NK-92 (cell line): ENCODE data around the gene NRGN.

ENCODE experiments used
- DNase-seq: peaks from one replicate; lab custom pipeline; 2025; ENCODE audit not compliant: unreplicated experiment; lab: John Stamatoyannopoulos, UW

NRGN gene

DNA sequence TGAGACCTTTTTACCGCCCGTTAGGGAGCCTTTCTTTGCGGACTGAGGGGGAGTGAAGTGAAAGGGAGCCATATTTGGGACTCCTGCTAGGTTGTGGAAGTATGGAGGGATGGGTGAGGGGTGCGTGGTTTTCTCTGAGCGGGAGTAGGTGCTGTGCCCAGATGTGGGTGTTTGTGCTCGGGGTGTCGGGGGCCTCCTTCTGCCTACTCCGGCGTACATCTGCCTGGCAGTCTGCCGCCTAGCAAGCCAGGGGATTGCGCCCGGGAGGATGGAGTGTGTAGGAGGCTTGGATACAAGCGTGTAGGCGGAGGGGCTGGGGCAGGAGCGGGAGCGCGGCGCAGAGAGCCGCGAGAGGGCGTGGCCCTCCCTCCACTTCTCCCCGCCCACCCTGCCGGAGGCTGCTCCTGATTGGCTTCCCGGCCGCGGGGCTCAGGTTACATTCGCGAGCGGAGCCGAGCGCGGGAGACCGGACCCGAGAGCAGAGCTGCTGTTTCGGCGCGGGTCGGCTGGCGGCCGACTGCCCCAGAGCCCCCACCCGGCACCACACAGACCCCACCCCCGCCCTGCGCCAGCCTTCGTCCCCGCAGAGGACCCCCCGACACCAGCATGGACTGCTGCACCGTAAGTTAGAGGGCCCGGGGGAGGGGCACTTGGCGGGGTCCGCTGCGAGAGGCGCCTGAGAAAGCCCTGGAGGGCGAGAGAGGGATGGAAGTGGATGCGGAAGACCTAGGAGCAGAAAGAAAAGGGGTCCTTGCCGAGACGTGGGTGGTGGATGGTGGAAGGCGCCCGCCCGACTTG lies at the start of gene NRGN:
Gene NRGN, plus strand, starts transcription at position 464 of the 798 bp plus-strand sequence. Its CDS starts 143 bp downstream, at position 607.
- DNase-seq, result no peak

DNA sequence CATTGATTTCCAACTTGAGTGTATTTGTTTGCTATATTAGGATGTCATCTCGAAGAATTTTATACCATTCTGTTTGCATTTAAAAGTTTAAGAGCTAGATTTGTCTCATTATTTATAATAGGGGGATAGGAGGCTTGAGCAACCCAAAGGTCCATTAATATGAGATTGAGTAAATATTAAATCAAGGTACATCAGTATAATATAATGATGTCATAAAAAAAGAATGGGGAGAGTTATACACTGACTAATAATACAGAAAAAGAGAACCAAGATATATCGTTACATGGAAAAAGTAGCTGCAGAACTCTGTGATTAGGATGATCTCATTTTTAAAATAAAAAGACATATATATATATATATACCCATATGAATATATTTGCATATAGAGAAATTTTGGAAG lies 46.6 kb upstream of the NRGN start:
- DNase-seq, result no peak

DNA sequence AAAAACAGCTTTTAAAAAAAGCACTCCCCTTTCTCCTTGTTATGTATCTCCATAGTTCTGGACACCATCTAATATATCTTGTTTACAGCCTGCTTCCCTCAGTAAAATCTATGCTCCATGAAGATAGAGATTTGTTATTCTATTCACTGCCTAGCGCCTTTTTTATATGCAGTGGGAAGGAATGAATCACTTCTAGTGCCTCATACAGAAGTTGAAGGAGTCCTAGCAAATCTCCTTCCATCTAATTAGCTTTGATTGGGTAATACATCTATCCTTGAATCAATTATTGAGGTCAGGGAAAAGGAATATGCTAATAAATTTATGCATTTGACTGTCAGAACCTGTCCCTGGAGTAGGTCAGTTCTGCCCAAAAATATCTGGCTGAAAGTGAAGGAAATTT lies 40.2 kb upstream of the NRGN start:
- no peak for DNase-seq

DNA sequence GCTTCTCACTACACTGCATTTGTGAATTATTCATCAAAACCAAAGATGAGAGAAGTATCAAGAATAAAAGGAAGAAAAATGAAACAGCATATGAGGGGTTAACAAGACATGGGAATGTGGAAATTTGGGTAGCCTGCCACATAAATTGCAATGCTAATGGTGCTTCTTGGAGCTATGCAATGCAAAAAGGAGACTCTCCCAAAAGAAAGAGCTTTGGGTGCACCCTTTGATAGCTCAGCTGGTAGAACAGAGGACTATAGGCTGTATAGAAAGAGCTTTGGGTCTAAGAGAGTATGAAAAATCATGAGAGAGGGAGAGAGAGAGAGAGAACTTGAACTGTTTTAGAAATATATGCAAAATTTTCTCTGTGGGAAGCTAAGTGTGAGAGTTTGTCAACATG lies 39.7 kb upstream of the NRGN start:
- no peak for DNase-seq

DNA sequence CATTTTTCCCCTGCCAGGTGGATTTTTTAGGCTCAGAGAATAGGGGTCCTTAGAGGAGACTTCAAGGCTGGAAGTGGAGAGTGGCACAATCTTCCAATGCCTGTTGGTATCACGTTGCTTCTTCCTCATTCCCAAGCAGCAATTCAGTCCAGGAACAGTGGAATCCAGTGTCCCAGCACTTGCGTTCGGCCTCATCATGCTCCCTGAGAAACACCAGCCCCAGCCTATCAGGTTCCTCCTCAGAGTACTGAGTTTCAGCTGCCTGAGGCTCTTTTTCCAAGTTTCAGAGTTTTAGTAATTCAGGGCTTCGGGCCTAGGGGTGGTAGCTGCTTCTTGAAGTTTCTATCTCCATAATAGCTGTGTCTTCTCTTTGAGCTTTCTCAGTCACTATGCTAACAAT lies 31.9 kb upstream of the NRGN start:
- no peak for DNase-seq

DNA sequence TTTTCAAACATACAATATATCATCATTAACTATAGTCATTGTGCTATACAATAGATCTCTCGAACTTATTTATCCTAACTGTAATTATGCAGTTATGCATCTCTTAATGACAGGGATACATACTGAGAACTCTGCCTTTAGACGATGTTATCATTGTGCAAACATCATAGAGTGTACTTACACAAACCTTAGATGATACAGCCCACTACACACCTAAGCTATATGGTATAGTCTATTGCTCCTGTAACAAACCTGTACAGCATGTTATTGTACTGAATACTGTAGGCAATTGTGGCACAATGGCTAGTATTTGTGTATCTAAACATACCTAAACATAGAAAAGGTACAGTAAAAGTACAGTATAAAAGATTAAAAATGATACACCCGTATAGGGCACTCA lies 27.4 kb upstream of the NRGN start:
- no peak for DNase-seq

DNA sequence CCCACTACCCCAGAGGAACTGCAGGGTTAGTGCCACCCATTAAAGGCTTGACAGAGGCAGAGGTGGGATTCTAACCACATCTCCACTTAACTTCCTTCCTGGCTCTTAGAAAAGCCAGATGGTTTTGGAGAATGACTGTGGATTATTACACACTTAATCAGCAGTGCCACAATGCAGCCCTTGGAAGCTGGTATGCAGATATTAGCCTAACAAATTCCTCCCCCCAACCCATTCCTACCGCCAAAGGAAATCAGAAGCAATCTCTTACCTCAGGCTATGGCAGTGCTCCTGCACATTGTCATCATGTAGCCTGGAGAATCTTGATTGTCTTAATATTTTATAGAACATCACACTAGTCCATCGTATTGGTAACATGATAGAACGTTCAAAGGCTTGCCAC lies 23.2 kb upstream of the NRGN start:
- DNase-seq, result no peak

DNA sequence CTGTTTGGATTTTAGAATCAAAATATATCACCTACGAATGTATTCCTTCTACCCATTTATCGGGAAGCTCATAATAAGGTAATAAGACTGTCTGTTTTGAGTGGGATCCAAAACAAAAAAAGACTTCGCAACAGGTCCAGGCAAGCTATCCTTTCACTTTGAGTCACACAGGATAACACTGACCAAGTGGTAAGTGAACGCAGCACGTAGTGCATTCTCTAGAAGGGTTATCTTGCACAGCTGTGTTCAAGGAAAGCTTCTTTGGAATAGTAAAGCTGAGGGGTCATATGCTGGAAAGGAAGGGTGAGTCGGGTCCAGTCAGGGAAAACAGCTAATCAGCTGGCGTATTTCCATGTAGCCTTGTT lies 22.3 kb upstream of the NRGN start:
- DNase-seq, result no peak

DNA sequence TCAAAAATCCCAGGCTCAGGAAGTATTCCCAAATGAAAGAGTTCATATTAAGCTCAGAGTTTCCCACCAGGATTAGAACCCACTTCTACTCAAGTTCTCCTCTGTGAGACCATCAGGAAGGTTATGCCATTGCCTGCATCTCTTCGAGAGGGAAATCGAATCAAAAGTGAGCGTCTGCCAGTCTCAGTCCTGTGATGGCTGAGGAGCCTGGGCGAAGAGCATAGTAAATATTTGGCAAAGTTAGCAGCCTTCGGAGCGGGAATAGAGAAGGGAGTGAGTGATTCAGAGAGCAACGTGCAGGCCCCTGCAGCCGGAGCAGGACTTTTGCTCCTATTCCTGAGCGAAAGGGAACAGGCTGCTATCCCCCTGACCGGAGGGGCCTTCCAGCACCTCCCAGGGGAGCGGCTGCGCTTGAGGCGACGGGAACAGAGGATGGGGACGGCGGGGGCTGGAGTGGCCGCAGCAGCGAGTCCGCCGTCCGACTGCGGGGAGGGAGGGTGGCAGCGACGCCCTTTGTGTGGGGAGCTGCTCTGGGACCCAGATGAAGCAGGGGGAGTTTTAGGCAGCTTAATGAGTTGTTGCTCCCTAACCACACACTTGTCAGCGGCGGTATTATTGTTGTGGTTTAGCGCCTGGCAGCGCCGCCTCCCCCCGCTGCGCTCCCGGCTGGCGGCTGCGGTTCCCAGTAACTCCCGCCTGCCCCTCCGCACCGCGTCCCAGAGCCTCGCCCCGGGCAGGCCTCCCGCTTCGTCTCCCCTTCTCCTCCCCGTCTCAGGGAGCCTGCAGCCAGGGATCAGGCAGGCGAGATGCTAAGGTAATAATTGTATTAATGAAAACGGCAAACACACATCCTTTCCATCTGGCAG lies 21.7 kb upstream of the NRGN start:
- DNase-seq, result no peak

DNA sequence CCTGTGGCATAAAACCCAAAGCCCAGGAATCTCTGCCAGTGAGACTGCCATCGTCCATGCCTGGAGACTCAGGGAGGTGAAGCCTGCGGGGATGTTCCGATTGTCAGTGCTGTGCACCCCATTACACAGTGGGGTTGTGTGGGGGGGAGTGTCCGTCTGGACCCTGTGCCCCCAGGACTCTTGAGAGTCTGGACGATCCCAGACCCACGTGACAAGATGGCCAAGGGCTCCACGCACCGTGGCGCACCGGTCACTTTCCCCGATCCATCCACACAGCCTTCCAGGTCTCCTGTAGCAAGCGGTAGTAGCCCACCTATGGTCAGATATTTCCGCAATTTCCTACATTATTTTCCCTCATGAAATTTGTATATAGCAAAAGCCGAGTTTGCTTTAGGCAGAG lies 20.9 kb upstream of the NRGN start:
- no peak for DNase-seq

DNA sequence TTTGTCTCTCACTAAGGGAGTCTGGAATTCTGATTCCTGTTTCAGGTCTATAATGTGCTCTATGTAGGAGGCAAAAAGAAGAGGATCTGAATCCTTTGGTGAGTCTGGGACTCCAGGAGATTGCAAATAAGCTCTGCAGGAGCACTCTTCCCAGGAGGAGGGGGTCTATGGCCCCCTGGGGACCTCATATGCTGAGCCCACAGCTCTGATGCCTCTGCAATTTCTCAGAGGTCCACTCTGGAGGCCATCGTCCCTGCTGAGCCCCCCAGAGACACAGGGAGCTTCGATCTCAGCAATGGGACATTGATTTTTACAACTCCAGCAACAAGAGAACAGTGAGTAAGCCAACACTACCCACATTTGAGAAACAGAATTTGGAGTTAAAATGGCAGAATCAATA lies 20.2 kb upstream of the NRGN start:
- DNase-seq, result no peak

DNA sequence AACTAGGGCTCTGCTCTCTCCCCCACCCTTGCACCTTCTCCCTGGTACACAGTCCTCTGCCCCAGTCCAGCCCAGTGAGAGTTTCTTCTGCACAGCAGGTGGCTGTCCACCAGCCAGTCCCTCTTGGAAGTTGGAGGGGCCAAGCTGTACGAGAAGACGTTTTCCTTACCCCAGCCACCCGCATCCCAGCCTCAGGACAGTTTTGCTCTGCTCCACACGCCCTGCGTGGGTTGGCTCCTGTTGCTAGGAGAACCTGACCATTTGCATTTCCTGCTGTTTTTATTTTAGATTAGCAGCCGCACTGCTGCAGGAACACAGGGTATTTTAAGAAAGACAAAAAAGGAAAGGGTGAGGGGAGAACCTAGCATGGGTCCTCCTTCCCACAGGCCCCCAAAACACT lies 17.6 kb upstream of the NRGN start:
- DNase-seq, result no peak

DNA sequence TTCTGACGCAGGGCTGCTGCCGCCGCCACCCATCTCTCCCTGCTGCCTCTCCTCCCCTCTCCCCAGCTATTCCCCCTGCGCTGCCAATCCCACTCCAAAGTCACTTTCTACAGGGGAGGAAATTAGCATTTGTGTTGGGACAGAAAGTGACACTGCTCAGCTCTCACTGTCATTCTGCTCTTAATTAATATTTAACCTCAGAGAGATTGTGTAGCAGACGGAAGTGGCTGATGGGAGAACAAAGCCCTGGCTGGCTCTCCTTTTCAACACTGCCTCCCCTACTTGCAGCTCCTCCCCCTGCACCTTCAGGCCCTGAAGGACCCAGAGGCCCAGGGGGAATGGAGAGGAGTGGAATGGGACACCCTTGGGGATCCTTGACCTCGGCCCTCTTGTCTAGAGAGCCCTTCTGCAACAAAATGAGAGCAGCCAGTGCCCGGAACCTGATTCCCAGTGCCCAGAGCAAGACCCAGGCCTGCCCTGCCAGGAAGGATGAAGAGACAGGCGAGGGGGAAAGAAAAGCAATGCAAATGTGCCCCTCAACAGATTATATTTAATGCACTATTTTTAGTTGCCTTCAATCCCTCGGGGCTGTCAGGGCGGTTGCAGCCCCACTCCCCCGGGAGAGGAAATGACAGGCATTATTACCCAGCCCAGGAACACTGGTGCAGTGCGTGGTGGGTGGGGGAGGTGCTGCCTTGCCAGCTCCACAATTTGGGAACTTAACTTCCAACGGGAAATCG lies 14.6 kb upstream of the NRGN start:
- no peak for DNase-seq

DNA sequence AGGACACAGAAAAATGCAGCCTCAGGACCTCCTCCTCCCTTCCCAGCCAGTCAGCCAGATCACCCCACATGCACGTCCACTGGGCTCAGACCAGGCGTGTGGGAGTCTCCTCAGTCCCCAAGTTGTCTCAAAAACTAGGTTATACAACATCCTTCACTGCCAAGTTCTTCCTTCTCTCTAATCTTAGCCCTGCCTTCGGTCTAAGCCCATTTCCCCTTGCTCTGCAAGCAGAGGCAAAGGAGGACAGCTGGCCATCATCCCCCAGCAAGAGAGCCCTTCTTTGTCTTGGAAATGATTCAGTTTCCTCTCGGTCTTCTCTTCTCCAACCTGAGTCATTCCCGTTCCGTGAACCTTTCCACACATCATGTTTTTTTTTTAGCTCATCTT lies 14.0 kb upstream of the NRGN start:
- DNase-seq, result no peak

DNA sequence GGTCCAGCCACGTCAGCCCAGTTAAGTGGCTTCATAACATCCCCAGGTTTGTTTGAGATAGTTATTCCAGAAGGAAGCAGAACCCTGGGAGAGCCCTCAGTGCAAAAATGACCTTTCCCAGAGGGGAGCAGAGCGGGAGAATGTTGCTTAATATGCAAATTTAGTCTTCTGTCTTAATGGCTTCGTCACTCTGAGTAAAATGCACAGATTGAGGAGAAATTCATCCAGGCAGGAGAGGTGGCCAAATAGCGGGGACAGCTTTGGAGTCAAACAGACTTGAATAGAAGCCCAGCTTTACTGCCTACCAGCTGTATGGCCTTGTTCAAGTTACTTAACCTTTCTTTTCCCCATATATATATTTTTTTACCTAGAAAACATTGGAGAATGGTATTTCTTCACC lies 12.3 kb upstream of the NRGN start:
- DNase-seq, result no peak

DNA sequence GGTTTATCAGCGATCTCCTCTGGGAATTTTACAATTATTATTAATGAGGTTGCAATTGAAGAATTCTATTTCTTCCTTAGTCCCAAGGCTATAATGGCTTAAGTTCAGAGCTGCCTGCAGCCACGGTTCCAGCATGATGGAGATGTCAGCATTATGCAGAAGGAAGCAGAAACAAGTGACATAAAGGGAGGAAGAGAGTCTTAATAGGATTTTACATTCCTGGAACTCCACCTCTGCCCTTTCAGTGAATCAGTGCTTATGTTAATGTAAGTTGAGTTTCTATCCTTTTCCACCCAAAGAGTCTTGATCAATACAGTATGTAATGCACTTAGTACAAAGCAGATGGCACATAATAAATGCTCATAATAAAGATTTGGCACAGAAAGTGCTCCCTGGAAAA lies 11.6 kb upstream of the NRGN start:
- no peak for DNase-seq

DNA sequence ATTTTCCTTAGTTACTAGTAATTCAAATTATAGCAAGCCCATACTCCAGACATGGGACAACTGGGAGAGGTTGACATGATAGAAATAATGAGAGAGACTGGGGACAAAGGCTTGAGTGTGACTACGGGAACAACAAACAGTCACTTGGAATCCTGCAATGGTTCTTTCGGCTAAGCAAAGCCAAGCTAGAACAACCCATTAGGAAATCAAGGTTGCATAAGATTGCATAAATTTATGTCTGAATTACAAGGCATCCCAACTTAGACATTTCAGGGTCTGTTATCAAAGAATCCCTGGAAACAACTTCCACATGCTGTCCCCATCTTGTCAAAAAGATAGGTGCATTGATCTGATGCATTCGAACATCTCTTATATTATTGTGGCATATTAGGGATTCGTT lies 10.2 kb upstream of the NRGN start:
- DNase-seq, result no peak

DNA sequence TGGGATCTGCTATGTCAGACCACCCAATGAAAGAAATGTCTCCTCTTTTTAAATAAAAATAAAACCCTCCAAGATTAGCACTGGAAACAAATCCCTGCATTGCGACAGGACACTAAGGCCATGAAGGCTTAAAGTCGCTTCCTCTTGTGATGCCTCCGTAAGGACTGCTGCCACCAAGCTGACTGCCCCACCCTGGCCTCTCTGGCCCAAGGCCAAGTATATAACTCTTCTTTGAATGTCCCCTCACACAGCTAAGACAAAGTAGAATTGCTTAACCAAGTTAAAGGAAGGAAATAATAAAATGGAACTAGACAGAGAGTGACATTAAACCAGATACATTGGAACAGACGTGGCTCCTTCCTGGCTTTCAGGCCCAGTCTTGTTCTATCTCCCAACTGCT lies 7.5 kb upstream of the NRGN start:
- no peak for DNase-seq

DNA sequence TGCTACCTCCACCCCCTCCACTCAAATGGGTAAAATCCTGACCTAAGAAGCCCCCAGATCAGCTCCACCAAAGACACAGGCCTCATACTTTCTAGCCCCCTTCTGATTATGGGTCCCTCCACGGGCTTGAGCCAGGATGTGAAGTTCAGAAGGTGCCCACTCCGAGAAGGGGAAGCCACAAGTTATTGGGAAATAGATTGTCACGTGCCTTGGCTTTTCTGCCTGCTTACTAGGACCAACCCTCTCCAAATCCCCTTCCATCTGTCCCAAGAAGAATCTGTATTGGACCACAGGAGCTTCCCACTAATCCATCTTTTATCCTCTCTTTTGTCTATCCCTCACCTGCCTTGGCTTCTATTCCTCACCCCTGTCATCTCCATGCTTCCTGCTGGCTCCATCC lies 3.0 kb upstream of the NRGN start:
- no peak for DNase-seq

DNA sequence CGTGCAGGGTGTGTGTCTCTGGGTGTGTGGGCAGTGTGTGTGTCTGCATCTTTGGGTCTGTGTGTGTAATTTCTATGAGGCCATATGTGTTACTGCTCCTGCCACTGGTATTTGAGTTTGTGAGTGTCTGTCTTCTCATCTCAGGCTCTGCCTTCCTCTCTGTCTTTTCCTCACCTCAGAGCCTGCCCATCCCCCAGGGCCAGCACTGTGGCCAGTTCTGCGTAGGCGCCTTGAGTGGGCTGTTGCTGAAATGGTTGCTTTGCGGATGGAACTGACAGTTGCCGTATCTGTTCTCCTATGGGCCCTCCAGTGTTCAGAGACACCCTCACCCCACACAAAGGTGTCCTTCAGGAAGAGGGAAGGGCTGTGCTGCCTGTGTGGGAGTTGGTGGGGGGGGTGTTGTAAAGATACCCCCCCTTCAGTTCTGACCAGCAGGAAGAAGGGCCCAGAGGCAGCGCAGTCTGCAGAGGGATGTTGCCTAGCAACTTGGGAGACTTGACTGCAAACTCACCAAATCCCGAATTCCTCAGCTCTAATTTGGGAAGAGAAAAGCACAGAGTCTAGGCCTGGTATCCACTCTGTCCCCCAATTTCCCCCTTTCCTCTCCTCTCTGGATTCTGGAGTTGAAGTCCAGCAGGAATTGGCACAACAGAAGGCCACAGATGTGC lies 2.0 kb upstream of the NRGN start:
- no peak for DNase-seq

DNA sequence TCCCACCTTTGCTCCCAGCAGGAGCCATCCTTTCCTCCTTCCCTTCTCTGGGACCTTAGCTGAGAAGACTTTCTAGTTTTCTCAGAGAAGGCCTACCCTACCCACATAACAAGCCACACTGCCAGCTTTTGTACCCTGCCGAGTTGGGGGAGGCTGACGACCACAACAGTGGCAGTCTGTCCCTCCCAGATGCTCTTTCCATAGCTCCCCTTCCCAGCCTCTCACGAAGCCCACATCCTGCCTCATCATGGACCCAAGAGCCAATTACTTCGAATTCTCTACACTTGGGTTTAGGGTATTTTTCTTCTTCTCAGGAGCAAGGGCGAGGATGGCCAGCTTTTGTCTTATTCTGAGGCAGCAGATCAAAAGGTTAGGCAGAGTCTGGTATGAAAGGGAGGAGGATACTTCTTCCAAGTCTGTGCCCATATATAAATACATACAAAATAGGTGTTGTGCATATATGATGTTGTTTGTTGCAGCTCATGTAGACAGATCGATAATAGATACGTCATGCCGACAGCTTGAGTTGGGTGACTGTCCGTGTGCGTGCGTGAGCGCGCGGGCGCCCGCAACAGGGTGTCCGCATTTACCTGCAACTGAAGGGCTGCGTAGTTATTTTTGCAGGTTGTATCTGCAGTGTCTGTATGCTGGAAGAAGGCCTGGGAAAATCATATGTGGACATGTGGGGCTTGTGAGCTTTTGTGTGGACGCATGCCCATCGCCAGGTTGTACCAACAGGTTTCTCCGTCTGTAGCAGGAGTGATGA lies 846 bp upstream of the NRGN start:
- DNase-seq, result no peak
